GM21515 (cell line): ENCODE data around the gene CXCL14.

Source experiments
- ATAC-seq: cut with Tn5 transposase; IDR thresholded peaks from one replicate; pipeline ENCODE4 v1.9.1; 2021; ENCODE audit not compliant: unreplicated experiment

CXCL14 gene

DNA sequence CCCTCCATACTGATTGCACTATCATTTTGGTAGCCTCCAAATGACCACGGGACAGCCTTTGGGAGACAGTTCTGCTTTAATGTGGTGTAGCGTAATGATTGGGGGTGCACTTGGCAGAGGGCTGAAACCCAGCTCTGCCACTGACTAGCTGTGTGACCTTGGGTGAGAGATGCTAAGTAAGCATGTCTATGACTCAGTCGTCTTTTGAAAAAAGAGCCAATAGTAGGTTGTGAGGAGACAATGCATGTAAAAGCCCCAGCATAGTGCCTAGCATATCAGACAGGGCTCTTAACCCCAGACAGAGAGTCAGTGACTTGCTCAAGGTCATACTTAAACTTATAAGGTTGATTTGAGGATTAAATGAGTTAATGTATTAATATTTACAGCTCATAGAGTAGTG lies 18.0 kb upstream of the CXCL14 start:
- ATAC-seq: no peak

DNA sequence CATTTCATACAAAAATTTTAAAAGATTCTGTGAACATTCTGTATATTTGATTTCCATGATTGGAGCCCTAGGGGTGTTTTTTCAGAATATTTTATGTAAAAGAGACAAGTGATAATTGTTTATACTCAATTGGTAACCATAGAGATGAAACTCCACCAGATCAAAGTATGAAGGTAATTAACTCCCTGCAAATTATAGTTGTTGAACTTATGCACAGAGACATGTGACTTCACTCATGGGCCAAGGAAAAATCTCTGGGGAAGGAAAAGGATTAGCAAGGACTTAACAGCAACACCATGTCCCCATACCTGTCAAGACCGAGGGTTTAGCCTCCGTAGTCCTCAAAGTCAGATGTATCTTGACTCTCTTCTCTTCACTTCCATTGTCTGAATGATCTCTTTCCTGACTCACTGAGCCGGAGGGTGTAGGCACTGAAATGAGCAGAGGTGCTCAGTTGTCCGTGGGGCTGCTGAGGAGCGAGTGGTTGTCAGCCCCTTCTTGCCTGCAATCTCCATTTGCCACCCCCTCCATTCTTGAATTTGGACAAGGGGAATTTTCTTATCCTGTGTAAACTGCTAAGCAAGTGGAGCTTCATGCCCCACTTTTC lies 17.5 kb upstream of the CXCL14 start:
- ATAC-seq: no peak

DNA sequence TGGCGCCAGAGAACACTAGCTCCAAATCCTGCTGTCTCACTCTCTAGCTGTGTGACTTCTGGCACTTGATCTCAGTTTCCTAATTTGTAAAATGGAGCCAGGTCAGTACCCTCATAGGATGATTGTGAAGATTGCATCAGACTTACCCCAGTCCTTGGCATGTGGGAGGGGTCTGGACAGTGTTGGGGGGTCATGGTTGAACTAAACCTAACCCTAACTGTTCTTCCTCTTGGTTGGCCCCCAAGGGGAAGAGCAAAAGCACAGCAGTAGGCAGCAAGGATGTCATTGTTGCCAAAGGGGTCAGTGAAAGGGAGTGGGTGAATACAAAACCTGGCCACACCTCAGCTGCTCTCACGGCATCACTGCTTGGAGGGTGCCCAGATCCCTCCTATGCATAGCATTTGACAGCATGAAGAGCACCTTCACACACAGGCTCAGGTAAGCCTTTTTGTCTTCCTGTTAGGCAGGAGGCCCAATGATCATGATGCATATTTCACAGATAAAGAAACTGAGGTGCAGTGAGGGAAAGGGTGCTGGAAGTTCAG lies 15.7 kb upstream of the CXCL14 start:
- no peak for ATAC-seq

DNA sequence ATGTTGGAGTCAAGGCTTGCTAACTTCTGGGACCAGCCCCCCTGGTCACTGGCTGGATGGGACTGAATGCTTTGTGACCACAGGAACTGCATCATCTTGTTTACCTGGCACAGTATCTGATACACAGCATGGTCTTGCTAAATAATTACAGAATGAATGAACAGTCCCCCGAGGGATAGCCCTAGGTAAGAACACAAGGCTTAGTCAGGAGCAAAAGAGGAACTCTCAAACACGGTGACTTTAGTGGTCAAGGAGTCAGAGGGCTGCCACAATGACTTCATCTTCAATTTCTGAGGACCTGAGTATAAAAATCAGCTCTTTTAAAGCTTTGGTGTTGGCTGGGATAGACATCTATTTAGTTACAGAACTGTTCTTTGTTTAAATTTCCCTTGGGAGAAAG lies 15.1 kb upstream of the CXCL14 start:
- ATAC-seq: no peak

DNA sequence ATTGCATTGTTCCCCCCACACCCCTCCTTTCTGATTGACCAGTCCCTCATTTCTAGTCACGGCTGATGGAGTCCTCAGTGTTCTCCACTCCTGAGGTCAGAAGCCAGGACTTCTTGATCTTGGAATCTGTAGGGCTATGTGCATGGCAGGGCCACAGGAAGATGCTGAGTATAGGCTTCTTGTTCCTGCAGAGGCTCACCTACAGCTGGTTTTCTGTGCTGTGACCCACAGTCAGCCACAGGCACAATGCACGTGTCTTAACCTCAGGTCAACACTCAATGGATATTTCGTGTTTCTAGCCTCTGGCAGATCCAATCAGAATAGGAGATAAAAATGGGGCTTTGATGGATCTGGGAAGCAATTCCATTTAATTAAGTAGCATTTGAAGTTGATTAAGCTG lies 14.3 kb upstream of the CXCL14 start:
- no peak for ATAC-seq

DNA sequence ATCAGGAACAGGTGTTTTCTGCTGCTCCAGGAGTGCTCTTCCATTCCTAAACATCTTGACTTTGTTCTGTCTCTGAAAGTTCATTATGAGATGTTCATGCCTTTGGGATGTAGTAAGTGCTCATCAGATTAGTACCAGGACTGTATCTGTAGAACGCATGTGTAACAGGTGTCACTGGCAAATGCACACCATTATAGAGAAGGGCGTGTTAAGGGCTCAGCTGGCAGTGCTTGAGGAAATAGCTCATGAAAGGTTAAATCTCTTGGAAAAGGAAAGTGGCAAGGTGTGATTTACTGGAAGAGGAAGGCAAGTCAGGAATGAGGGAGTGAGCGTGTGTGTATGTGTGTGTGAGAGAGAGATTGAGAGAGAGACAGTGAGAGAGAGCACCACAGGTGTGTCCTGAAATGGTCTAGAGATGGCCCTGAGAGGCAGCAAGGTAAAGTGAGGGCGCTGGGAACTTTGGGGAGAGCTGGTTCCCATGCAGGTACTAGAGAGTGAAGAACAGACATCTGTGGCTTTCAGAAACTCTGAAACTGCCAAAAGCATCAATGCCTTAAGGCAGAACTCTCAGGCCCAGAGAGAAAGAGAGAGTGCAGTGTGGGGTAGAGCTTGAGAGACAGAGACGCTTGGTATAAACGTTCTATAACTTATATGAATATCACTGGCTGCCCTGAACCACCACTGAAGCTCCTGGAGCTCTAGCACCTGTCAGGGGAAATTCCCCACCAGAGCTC lies 13.7 kb upstream of the CXCL14 start:
- ATAC-seq: no peak

DNA sequence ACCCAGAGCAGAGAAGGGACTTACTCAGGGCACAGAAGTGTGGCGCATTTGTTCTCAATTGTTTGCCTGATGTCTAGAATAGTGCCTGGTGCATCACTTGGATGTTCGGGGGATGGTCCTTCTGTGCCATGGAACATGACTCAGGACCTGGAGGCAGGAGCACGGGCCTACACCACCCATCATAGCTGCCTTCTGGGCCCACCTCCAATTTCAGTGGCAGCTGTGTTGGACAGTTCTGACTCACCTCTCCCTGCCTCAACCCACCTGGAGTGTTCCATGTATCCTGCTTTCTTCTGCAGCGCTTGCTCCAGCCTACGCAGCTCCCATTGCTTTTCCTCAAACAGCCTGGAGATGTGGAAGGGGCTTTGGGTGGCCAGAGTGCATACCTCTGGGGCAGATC lies 12.5 kb upstream of the CXCL14 start:
- ATAC-seq: no peak

DNA sequence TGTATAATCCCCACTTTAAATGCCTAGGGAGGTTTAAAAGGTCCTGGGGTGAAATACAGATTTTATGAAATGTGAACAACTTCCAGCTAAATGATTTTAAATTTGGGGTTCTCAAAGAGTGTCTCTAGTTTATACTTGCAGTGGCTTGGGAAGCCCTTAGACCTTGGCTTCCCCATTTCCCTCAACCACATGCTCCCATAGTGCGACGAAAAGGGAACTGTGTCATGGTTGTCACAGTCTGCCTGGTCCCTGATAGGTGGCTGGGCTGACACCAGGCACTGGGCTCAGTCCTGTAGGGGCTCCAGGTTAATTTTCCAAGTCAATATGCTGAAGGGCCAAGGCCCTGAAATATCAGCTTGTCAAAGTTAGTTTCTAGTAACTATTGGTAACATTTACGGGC lies 10.4 kb upstream of the CXCL14 start:
- no peak for ATAC-seq

DNA sequence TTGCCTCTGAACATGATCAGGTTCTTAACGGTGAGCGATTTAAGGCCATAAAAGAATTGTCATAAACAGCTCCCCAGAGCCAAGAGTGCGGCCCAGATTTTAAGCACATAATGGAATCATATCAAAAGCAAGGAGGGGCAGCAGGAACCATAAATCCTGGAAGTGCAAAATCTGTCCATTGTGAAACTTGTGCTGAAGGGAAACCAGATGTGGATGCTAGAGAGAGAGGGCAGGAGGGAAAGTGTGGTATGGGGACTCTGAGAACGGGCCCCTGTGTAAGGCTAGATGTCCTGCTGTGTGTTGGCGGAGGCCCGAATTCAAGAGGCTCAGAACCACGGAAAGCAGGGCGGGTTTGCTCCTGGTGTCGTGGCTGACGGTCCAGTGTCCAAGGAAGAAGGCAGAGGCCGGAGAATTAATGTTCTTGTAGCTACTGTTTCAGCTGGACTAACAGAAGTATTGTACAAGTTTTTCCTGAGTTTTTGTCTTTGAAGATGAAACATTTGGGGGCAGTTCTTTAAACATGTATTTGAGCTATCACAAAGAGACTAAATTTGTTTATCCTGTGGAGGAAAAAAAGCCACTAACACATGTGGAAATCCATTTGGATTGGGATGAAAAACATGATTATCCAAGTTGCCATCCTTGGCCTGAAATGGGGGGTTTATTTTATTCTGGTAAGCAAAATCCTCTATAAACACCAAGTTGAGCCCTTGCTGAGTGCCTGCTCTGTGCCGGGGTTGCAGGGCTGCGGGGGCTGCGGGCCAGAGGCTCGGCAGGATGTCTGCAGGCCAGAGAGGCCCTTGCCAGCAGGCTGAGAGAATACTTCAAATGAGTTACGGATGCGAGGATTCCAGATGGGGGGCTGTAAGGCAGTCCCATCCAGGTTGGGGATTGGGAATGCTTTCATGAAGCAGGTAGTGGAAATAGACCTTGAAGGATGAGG lies 9.2 kb upstream of the CXCL14 start:
- no peak for ATAC-seq

DNA sequence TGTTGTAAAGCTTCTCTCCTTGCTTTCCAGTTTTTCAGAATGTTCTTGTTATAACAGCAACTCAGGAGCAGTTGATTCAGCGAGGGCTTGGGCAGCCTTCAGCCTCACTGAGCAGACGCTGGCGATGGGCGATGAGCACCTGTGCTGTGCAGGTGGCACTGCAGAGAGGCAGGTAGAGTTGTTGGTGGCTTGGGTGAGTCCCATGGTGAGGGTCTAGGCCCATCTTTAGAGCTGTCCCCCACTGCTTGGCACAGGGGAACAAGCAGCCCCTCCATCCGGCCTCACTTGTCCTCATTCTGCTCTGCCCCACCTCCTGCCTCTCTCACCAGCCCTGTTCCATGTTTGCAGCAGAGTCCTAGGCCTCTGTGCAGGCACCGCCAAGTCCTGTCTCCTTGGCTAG lies 6.1 kb upstream of the CXCL14 start:
- no peak for ATAC-seq

DNA sequence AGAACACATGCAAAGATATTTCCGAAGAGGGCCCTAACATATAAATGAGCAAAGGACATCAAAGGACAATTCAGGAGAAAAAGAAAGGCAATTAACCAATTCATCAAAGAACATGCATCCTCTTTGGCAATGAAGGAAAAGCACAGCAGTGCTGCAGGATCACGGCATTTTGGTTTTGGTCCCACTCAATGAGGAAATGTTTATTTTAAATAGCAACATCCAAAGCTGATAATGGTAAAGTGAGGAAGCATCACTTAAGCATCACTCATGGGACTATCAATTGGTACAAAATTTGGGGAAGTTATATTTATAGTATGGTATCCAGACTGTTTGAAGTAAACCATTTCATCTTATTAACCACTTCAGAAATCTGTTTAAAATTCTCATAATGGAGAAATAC lies 5.5 kb upstream of the CXCL14 start:
- ATAC-seq: no peak

DNA sequence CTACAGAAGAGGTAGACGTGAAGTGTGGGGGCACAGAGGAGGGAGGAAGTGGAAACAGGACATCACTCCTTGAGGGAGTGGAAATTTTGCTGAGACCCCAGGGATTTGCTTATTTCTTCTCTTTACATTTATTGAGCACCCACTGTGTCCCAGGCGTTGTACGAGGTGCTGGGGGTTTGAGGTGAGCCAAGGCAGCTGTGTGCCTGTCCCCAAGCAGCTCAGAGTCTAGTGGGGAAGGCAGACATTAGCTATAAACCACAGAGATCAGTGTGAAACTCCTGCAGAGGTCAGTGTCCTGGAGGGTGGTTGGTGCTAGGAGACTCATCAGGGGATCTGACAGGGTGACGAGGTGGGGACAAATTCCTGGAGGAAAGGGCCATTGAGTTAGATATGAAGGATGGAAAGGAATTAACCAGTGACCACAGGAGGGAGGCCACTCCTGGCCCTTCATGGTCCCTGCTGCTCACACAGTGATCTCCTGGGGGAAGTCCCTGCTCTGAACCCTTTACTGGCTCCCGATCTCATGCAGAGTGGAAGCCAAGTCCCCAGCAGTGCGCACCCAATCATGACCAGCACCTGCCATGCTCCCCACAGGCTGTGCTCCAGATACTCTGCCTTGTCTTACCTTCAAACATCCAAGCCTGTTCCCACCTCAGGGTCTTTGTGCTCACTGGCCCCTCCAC lies 3.4 kb upstream of the CXCL14 start:
- no peak for ATAC-seq

DNA sequence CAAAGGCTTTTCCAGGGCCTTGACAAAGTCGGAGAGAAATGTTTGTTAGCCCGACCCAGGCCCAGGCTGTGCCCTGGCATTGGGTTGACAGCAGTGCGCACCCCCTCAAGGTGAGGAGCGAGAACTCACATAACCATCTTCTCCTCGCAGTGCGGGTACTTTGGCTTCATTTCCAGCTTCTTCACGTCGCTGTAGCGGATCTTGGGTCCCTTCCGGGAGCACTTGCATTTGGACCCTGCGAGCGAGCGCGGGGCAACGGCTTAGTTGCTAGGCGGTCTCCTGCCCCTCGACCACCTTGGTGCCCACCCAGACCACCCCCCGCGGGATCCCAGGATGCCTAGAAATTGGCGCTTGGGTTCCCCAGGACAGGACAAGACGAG lies 496 bp downstream of the CXCL14 start:
- no peak for ATAC-seq

DNA sequence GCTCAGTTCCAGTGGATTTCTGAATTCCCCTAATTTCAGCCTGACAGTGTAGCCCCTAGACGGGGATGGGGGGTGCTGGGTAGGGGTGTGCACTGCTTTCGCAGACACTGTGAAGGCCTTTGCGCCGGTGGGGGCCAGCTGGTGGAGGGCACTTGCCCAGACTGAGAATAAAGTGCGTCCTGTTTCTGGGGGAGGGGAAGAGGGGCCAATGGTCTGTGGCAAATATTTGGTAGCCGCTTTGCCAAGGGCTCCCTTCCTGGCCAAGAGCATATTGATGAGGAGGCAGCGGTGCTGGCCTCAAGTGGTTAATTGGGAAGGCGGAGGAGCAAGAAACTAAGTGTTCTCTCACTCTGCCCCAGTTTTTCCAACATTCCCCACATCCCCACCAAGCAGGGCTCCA lies 1.4 kb downstream of the CXCL14 start:
- no peak for ATAC-seq

DNA sequence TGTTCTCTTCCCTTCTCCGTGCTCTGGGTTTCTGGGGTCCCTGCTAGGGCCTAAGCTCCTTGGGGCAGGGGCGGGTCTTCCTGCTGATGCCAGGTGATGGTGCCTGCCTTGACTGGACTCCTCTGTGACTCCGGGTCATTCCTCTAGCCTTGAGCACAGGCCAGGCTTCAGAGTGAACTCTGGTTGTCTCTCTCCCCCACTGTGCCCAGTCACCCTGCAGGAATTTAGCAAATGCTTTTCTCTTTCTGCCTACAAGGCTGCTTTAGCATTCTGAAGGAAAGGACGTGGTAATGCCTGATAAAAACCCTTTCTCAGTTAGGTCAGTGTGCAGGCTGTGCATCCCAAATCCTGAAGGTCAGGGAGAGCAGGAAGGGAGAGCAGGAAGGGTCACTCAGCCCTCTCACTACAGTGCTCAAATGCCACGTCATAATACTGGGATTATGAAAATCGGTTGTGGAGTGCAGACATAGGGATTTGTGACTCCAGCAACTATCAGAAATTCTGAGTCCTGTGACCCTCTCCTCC lies 2.7 kb downstream of the CXCL14 start:
- no peak for ATAC-seq

DNA sequence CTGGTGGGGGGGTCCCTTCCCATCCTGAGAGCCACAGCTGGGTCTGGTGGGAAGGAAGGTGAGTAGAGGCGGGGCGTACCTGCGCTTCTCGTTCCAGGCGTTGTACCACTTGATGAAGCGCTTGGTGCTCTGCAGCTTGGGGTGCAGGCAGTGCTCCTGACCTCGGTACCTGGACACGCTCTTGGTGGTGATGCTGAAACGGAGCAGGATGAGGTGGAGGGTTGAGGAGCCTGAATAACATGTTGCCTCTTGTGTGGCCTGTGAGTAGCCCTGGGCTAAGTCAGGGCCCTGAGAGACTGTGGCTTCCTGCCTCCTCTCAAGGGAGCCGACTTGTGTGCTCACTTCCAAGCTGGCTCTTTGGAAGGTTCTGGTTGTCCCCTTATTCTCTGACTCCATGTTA lies 4.3 kb downstream of the CXCL14 start:
- ATAC-seq: no peak

DNA sequence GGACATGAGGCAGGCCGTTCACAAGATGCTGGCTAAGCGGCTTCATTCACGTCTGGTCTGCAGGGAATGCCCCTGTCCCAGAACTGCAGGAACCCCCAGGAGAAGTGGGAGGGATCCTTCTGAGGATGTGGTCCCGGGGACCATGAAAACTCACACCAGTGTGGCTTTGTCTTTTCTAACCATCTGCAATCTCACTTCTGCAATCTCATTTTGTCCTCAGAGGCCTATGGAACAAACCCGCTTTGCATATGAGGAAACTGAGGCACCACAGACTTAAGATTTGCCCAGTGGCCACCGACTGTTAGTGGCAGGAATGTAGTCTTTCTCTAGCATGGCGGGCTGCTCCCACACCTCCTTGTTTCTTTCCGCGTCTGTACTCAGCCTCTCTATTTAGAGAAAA lies 6.9 kb downstream of the CXCL14 start:
- ATAC-seq: no peak

DNA sequence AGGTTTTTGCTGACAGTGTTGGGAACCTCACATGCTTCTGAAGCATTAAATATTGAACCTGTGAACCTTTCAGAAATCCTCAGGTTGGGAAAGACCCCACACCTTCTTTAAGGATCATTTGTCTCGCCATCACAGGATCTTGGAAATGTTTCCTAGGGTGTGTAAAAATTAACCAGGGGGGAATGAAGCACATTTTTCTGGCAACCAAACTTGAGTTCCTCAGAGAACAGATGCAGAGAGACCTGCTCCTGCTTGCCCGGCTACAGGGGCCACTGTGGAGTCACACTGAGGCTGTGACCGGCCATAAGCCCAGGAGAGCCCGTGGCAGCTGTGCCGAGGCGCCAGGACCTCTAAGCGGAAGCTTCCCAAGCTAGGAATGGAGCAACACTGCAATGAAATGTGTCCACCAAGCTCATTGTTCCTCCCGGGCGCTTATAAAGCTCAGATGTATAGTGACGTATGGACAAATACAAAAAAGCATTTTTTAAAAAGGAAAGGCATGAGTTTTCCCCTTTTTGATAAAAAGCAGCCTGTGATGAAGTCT lies 7.7 kb downstream of the CXCL14 start:
- ATAC-seq: no peak

DNA sequence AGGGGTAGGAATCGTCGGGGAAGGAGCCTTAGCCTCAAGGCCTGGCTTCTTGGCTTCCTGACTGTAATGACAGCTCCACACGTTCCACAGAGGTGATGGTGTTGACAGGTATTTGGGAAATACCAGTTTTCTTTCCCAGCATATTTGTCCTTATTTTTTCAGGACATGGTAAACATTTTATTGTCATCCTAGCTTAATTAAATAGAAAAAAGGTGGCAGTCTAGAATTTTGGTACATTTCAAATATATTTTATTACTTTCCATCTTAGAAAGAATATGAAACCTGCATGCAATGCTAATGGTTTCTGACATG lies 8.4 kb downstream of the CXCL14 start:
- ATAC-seq: no peak

DNA sequence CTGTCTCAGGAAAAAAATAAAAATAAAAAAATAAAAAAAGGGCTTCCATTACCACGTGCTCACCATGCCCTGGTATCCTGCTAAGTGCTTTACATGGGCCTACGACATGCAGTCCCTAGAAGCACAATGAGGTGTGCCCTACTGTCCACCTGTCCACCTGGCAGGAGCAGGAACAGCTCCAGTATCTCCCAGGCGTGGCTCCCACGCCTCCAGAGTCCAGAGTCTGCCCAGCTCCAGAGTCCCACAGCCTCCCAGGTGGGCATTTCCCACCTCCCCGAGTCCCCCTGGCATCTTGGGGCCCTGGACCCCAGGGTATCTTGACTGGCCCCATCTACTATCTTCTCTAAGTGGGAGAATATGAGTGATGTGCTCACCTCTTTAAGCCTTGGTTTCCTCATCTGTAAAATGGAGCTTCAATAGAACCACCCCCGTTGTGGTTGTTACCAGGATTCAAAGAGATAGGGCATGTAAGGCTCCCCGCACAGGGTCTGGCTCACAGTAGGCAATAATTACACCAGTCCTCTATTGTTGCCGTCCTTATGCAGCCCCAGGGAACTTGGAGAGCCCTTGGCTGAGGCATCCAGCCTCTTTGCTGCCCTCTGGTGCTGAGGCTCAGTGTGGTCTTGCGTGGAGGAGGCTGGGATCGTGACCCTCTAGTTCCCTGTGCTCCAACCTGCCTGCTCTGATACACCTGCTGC lies 8.9 kb downstream of the CXCL14 start:
- ATAC-seq: no peak
